ENCODE data around the gene PEX14. TPM values are rescaled to one million over a fixed set of nuclear protein-coding genes. Genes with fewer than 3 reads are reported as not detected.

Gene PEX14
- total RNA-seq, 2 donors from 2014 or later = 20.7 to 23.7 TPM

DNA sequence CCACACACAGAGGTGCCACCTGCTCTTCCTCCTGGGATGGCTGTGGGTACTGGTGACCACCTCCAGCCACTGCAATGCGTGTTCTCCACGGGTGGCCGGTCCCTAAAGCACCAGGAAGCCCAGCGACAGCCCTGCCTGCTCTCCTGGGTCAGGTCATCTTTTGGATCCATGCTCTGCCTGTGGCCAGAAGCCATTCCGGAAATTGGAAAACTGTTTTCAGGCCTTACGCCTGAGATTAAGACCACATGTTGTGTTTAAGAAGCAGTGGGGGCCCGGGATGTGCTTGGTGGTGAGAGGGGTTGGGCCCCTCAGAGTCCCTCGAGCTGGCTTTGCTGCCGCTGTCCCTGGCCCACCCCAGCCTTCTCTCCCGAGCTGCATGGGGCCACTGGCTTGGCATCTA, 150.8 kb downstream of the PEX14 start:
- Mint-ChIP-seq H3K4me1 (ENCODE audit: low read depth in 2 of 2) (no peaks in the 10 kb centered on the region), H3K9me3 (no peaks in the 10 kb centered on the region), H3K36me3 (no peaks in the 10 kb centered on the region), H3K4me3 (no peak overlapping the region), H3K27ac (no peak overlapping the region), H3K27me3 (no peaks in the 10 kb centered on the region)
- ATAC-seq = no peak
- DNase-seq (ENCODE audit: low spot score) = no peak

DNA sequence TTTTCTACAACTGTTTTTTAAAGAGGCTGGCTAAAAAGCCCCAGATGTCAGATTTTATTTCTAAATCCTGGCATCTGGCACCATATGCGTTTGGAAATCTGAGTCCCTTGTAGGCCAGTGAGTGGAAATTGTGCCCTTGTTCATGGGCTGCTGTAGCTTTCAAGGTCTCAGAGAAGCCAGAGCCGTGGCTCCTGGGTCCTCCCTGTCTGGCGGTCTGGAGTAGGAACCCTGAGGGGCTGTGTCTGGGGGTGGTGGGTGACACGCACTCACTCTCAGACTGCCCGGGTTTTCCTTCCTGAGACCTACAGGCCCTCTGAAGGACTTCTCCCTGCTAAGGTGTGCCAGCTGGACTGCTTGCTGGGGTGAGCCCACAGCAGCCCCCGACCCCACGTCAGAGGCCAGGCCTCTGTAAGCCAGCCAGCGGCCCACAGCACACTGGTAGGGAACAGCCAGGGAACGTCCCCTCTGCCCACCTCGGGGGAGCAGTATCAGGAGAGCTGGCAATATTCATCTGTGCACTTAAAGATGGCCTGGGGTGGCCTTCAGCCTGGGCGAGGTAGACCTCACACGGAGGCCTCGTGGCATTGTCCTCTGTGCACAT, 151.5 kb downstream of the PEX14 start:
- no peak for DNase-seq (ENCODE audit: low spot score)
- H3K4me3 Mint-ChIP-seq = no peak overlapping the region
- no peaks in the 10 kb centered on the region for H3K9me3 Mint-ChIP-seq
- no peaks in the 10 kb centered on the region for H3K27me3 Mint-ChIP-seq
- no peak overlapping the region for H3K27ac Mint-ChIP-seq
- ATAC-seq = no peak
- no peaks in the 10 kb centered on the region for H3K36me3 Mint-ChIP-seq
- H3K4me1 Mint-ChIP-seq (ENCODE audit: low read depth in 2 of 2) = no peaks in the 10 kb centered on the region

DNA sequence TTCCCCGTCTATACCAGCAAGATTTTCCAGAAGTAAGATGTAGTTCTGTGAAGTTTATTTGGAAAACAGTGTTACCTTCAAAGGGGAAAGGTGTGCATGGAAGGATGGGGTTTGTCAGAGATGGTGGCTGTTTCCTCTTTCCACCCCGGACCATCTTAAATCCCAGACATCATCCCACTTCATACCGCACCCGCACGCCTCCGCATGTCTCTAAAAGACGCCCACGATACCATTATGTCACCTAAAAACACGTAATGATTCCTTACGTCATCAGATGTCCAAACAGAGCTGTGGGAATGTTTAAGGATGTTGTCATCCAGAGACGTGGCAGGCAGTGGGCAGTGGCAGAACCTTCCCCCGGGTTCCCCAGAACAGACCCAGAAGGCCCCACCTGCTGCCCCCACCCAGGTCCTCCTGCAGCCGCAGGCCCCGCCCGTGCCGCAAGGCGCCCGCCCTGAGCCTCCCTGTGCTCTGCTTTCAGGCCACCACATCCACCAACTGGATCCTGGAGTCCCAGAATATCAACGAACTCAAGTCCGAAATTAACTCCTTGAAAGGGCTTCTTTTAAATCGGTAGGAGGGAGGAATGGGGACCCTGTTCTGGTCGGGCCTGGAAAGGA, 152.2 kb downstream of the PEX14 start:
- Mint-ChIP-seq H3K4me3 (no peak overlapping the region), H3K27me3 (no peaks in the 10 kb centered on the region), H3K27ac (no peak overlapping the region), H3K9me3 (no peaks in the 10 kb centered on the region), H3K4me1 (ENCODE audit: low read depth in 2 of 2) (no peaks in the 10 kb centered on the region), H3K36me3 (no peaks in the 10 kb centered on the region)
- ATAC-seq (no peak), DNase-seq (ENCODE audit: low spot score) (no peak)

DNA sequence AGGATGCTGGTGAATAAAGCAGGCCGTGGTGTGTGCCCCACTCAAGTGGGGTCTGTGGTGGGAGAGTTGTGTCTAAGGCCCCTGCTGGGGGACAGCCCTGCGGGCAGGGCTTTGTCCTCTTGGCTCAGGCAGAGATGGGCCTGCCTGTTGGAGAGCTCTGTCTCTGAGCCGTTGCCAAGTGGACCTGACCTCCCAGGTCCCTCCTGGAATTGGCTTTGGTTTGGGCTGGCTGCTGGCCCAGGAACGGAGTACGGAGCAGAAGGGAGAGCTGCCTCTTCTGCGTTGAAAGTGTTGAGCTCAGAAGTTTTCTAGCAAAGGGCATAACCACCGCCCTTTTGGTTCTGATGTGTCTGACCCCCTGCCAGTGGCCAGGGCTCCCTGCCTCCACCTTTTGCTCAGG, 153.9 kb downstream of the PEX14 start:
- ATAC-seq = no peak
- H3K4me1 Mint-ChIP-seq (ENCODE audit: low read depth in 2 of 2) = no peaks in the 10 kb centered on the region
- no peaks in the 10 kb centered on the region for H3K27me3 Mint-ChIP-seq
- no peak overlapping the region for H3K4me3 Mint-ChIP-seq
- H3K9me3 Mint-ChIP-seq = no peaks in the 10 kb centered on the region
- no peak for DNase-seq (ENCODE audit: low spot score)
- no peaks in the 10 kb centered on the region for H3K36me3 Mint-ChIP-seq
- H3K27ac Mint-ChIP-seq = no peak overlapping the region

DNA sequence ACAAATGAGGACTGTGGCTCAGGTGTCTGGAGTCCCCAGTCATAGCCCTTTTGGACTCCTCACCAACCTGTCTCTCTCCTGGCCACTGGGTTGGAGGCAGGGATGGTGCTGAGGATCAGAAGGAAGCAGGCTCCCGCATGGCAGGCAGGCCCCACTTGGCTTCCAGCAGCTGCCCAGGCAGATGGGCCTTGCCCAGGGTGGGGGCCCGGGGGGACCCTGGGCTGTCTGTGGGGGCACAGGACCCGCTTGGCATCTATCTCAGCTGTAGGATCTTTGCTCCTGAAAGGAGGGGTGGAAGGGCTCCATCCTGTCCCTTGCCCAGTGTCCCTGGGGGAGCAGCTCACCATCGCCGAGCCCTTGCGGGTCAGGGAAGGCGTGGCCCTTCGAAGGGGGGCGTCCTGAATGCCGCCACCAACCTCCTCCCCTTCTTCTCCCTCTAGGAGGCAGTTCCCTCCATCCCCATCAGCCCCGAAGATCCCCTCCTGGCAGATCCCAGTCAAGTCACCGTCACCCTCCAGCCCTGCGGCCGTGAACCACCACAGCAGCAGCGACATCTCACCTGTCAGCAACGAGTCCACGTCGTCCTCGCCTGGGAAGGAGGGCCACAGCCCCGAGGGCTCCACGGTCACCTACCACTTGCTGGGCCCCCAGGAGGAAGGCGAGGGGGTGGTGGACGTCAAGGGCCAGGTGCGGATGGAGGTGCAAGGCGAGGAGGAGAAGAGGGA, 154.5 kb downstream of the PEX14 start:
- Mint-ChIP-seq H3K36me3 (no peaks in the 10 kb centered on the region), H3K9me3 (no peaks in the 10 kb centered on the region), H3K4me3 (no peak overlapping the region), H3K27ac (no peak overlapping the region), H3K27me3 (no peaks in the 10 kb centered on the region), H3K4me1 (ENCODE audit: low read depth in 2 of 2) (no peaks in the 10 kb centered on the region)
- no peak for DNase-seq (ENCODE audit: low spot score)
- no peak for ATAC-seq

DNA sequence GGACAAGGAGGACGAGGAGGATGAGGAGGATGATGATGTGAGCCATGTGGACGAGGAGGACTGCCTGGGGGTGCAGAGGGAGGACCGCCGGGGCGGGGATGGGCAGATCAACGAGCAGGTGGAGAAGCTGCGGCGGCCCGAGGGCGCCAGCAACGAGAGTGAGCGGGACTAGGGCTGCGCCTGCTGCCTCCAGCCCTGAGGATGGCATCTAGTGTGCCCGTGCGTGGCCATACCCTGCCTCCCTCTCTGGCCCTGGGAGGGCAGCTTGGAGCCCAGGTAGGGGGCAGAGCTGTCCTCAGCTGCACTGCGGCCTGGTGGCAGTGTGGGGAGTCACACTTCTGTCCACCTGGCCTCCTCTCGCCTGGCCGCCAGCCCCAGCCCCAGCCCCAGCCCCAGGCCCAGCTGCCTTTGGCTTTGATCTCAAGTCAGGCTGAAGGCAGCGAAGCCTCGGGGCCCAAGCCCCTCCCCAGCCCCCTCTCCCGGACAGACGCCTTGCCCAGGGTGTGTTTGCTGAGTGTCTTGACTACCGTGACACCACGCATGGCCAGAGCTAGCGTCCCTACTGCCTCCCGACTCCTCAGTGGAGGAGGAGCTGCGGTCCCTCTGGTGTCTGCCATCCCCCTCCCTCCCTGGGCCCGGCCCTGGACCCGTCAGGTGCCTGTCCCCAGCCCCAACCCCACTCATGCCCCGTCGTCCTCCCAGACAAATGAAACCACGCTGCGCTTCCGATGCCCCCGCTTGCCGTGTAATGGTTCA, 155.2 kb downstream of the PEX14 start:
- DNase-seq (ENCODE audit: low spot score) = no peak
- ATAC-seq = no peak
- Mint-ChIP-seq H3K4me3 (no peak overlapping the region), H3K27me3 (no peaks in the 10 kb centered on the region), H3K9me3 (no peaks in the 10 kb centered on the region), H3K36me3 (no peaks in the 10 kb centered on the region), H3K4me1 (ENCODE audit: low read depth in 2 of 2) (no peaks in the 10 kb centered on the region), H3K27ac (no peak overlapping the region)

DNA sequence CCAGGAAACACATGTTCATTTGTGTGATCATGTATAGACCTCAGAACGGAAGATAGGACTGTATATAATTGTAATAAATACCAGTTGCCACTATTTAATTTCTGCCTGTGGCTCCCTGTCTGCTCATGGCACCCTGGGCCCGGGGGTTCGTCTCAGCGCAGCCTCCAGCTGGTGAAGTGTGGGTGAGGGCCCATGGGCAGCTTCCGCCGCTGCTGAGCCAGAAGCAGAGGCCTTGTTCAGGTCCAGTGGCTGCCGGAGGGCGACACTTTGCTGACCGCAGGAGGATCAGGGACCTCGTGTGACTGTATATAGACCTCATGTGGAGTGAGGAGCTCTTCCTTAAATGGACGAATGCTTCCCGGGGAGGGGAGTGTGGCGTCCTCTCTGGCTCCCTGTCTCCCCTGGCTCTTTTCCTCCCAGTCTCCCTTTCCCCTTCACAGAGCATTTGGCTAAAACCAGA, 155.9 kb downstream of the PEX14 start:
- no peaks in the 10 kb centered on the region for H3K27me3 Mint-ChIP-seq
- no peaks in the 10 kb centered on the region for H3K9me3 Mint-ChIP-seq
- H3K36me3 Mint-ChIP-seq = no peaks in the 10 kb centered on the region
- DNase-seq (ENCODE audit: low spot score) (no peak), ATAC-seq (no peak)
- no peaks in the 10 kb centered on the region for H3K4me1 Mint-ChIP-seq (ENCODE audit: low read depth in 2 of 2)
- H3K27ac Mint-ChIP-seq = no peak overlapping the region
- no peak overlapping the region for H3K4me3 Mint-ChIP-seq

DNA sequence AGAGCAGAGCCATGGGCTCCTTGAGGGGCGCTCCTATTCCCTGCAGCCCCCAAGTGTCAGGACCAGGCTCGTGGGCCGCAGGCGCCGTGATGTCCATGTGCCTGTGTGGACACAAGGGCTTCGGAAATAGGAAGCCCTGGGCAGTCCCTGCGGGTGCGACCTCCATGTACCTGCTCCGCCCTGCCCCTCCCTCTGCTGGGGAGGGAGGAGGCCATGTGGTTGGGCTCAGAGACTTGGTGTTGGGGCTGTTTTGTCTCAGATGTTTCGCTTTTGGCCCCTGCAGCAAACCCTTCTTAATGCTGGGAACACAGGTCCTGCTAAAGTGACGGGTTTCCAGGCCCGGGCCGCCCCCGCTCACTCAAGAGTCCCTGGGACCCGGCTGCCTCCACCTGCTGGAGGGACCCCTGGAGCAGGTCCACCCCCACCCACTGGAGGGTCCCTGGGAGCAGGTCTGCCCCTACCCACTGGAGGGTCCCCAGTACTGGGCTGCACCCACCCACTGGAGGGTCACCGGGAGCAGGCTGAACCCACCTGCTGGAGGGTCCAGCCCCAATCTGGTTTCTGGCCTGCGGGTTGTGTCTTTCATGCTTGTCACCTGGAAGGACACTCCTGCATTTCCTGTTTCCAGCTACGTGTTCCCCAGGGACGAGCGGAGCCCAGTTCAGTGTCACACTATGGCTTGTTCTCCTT, 156.5 kb downstream of the PEX14 start:
- Mint-ChIP-seq H3K9me3 (no peaks in the 10 kb centered on the region), H3K27me3 (no peaks in the 10 kb centered on the region), H3K36me3 (no peaks in the 10 kb centered on the region), H3K27ac (no peak overlapping the region), H3K4me3 (no peak overlapping the region), H3K4me1 (ENCODE audit: low read depth in 2 of 2) (no peaks in the 10 kb centered on the region)
- no peak for ATAC-seq
- DNase-seq (ENCODE audit: low spot score) = peak; percentile 56

DNA sequence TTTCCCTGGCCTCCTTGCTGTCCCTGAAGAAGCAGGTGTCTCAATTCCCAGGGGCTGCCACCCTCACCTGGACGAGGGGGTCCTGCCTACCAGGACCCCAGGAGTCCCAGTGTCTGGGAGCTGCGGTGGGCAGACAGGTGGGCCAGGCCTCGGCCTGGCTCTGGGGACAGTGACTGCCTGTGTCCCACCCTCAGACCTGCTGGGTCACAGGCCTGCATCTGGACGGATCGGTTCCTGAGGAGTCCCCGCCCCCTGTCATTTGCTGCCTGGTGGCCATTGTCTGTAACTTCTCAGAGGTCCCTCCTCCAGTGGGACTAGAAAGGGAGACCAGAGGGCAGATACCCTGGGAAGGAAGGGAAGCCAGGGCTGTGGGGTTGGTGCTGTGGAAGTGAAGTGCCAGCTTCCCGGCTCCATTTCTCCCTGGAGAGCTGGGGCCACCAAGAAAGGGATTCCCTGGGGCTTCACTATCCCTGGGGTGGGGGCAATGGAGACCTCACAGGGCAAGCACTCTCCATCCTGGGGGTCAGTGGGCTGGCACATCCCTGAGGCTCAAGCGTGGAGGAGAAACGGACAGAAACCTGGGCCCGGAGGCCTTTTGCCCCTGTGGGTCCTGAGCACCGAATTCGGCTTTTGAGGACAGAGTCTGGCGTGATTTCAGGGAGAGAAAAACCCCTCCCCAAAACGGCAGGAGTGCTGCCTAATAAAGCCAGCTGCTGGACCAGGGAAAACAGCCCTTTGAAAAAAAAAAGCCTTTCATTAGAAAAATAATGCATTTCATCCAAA, 157.3 kb downstream of the PEX14 start:
- Mint-ChIP-seq H3K27me3 (no peaks in the 10 kb centered on the region), H3K36me3 (no peaks in the 10 kb centered on the region), H3K4me3 (no peak overlapping the region), H3K4me1 (ENCODE audit: low read depth in 2 of 2) (no peaks in the 10 kb centered on the region), H3K27ac (no peak overlapping the region), H3K9me3 (no peaks in the 10 kb centered on the region)
- DNase-seq (ENCODE audit: low spot score) (peak; percentile 49), ATAC-seq (no peak)

DNA sequence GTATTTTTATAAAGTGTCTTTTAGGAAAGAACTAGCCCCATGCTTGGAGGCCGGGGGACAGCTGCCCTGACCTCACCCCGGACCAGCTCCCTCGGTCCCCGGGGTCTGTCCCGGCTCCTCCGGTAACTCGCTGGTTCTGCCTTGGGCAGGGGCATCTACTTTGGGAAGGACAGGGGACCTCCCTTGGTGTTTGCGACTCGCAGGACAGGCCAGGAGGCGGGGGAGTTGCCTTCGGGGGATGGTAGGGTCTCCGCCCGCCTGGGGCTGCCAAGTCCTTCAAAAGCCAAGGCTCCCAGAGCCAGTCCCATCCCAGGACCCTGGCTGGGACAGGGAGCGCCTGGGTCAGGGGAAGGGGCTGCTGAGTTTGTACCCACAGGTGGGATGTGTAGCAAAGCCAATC, 157.9 kb downstream of the PEX14 start:
- Mint-ChIP-seq H3K4me3 (no peak overlapping the region), H3K4me1 (ENCODE audit: low read depth in 2 of 2) (no peaks in the 10 kb centered on the region), H3K27me3 (no peaks in the 10 kb centered on the region), H3K36me3 (no peaks in the 10 kb centered on the region), H3K27ac (no peak overlapping the region), H3K9me3 (no peaks in the 10 kb centered on the region)
- ATAC-seq (no peak), DNase-seq (ENCODE audit: low spot score) (no peak)

DNA sequence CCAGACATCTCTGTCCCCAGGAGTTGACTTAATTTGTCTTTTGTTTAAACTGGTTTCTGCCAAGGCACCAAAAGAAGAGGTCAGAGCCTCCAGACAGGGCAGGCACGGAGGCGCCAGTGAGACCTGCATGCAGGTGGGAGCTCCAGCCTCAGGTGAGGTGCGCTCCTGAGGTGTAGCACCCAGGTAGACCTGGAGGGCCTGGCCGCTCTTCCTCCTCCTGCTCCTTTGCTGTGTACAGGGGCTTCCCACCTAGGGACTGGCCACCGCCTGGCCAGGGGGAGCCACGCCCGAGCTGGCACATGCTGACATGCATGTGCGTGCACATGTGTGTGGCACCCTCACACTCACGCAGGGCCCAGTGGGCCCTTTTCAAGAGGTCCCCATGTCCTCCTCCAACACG, 158.7 kb downstream of the PEX14 start:
- no peak overlapping the region for H3K4me3 Mint-ChIP-seq
- no peaks in the 10 kb centered on the region for H3K27me3 Mint-ChIP-seq
- H3K27ac Mint-ChIP-seq = no peak overlapping the region
- H3K9me3 Mint-ChIP-seq = no peaks in the 10 kb centered on the region
- H3K4me1 Mint-ChIP-seq (ENCODE audit: low read depth in 2 of 2) = no peaks in the 10 kb centered on the region
- ATAC-seq = no peak
- DNase-seq (ENCODE audit: low spot score) = peak; percentile 41
- no peaks in the 10 kb centered on the region for H3K36me3 Mint-ChIP-seq

DNA sequence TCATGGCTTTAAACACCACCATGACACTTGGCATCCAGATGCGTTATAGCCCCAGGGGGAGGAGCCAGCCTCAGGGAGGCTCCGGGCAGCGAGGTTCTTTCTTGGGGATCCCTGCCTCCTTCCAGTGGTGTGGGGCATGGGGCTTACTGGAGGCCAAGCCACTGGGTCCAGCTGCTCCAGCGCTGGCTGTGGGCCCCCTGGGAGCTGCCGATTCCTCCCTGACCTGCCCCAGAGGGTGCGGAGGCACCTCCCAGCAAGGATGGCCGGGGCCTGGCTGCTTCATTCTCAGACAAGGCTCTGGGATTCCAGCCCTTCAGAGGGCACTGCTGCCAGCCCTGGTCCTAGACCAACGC, 159.3 kb downstream of the PEX14 start:
- Mint-ChIP-seq H3K4me3 (no peak overlapping the region), H3K9me3 (no peaks in the 10 kb centered on the region), H3K4me1 (ENCODE audit: low read depth in 2 of 2) (no peaks in the 10 kb centered on the region), H3K36me3 (no peaks in the 10 kb centered on the region), H3K27ac (no peak overlapping the region), H3K27me3 (no peaks in the 10 kb centered on the region)
- no peak for DNase-seq (ENCODE audit: low spot score)
- ATAC-seq = no peak

DNA sequence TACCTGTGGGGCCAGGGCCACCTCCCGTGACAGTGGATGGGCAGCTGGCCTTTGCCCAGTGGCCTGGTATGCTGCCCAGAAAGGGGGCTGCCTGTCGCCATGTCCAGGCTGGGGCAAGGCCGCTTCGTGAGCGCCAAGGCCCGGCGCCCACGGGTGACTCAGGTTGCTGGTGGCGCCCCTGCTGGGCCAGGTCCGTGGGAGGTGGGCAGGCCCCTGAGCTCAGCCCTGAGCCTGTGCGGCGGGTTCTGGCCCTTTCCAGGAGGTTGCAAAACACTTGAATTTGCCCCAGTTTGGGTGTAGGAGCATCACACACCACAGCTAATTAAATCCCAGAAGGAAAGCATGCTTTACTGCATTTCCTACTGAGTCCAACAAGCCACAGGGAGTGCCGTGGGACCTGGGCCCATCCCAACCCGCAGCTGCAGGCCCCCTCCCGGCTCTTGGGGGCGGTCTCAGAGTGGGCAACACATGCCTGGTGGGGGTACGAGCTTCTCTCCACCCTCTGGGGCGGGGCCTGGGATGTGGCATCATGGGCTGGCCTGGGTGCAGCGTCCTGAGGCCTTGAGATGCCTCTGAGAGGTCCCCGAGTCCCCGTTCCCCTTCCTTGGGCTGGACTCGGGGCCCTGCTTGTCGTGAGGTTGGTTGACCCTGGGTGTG, 159.8 kb downstream of the PEX14 start:
- ATAC-seq (no peak), DNase-seq (ENCODE audit: low spot score) (peak; percentile 58)
- no peaks in the 10 kb centered on the region for H3K27me3 Mint-ChIP-seq
- no peak overlapping the region for H3K4me3 Mint-ChIP-seq
- no peaks in the 10 kb centered on the region for H3K9me3 Mint-ChIP-seq
- no peak overlapping the region for H3K27ac Mint-ChIP-seq
- H3K36me3 Mint-ChIP-seq = no peaks in the 10 kb centered on the region
- H3K4me1 Mint-ChIP-seq (ENCODE audit: low read depth in 2 of 2) = no peaks in the 10 kb centered on the region

Data from natural killer cell treated with Interleukin-12 subunit alpha and Interleukin-12 subunit beta and Interleukin-15 and Interleukin-18, amount 100 ng/mL, for 72 hours (primary cell).